SK-N-SH treated with all-trans-retinoic acid at 6 μM for 48 hours (cell line): ENCODE data around the gene PJA2.

Source experiments
- PATZ1 ChIP-seq: fragments of 250-450 bp; sonication (Bioruptor Pico); IDR thresholded peaks from 2 replicates; pipeline ENCODE4 v1.8.0; 2020; ENCODE audit warnings: mild to moderate bottlenecking, moderate library complexity, borderline replicate concordance
- RARB ChIP-seq: fragments of 250-450 bp; sonication (Bioruptor Pico); IDR thresholded peaks from 2 replicates; pipeline ENCODE4 v1.8.0; 2021; ENCODE audit warnings: mild to moderate bottlenecking, moderate library complexity

- TF ChIP-seq PATZ1 (CRISPR knock-in tag) (no peak), RARB (no peak)
Observed at GRCh38 chr5:109359642-109360041, 50.1 kb downstream of the PJA2 start.
